K562 (cell line): Measurements from ENCODE around the gene ZC3H6. TPM values are rescaled to one million over a fixed set of nuclear protein-coding genes. Genes with fewer than 3 reads are reported as not detected.
A peak's percentile ranks its signal among the peaks of the same experiment; 100 is the strongest.

ENCODE experiments used
- ATAC-seq: fragments of 200-7000 bp; cut with Tn5 transposase; 3 replicates; pipeline ENCODE4 v1.9.1; 2020; ENCODE audit warnings: moderate library complexity
- BruUV-seq: library from RNA; stranded (reverse); fragments of 400-500 nt; replicated peaks from 2 replicates; lab custom pipeline; 2021; lab: Mats Ljungman, UMichigan
- CTCF ChIA-PET: fragments of 300-600 bp; formaldehyde crosslinking; extraction: SDS; loops from one replicate; lab custom pipeline; 2021; ENCODE audit warnings: low intra/inter-chr PET ratio; lab: Yijun Ruan, JAX
- POLR2A ChIA-PET: fragments of 300-600, 350-650 bp; sonication (Branson Sonifier 250); formaldehyde crosslinking; extraction: SDS; loops from one replicate; lab custom pipeline; 2021; ENCODE audit warnings: antibody characterized with exemption, inconsistent platforms; lab: Yijun Ruan, JAX
- DNase-seq, 4 experiments: peaks; one replicate each; pipeline versions ENCODE4 v3.0.0 to v3.0.0-alpha.2; 2011 to 2018; ENCODE audit warnings: low spot score in 3 of 4, mixed read lengths in 3 of 4; ENCODE audit errors: extremely low read depth in 1 of 4
- FAIRE-seq: peaks from 2 replicates; lab custom pipeline; 2011; peaks lifted over from hg19 to GRCh38; lab: Jason Lieb, UNC
- H2AFZ ChIP-seq: 2 replicates; pipeline ENCODE4 v1.6.0; 2011; ENCODE audit warnings: low read depth, low read length, control low read depth, inconsistent platforms
- H3K27ac ChIP-seq: fragments of 200-600 bp; 3 replicates; pipeline ENCODE4 v1.8.0; 2011; ENCODE audit warnings: low read depth, mild to moderate bottlenecking, control low read depth, inconsistent platforms, low read length, moderate library complexity, mixed read lengths; ENCODE audit errors: extremely low read depth
- H3K27me3 ChIP-seq, 2 experiments: fragments of 300-600 bp in 1 of 2; 2 replicates in 1 of 2; 3 replicates in 1 of 2; pipeline versions ENCODE4 v1.6.0 to v1.8.0; 2011; ENCODE audit warnings: inconsistent platforms in 2 of 2, low read length in 2 of 2, mild to moderate bottlenecking in 1 of 2, mixed read lengths in 1 of 2, moderate library complexity in 1 of 2; ENCODE audit not compliant: control insufficient read depth in 2 of 2, insufficient read depth in 2 of 2
- H3K36me3 ChIP-seq: fragments of 300-600 bp; 3 replicates; pipeline ENCODE4 v1.8.0; 2011; ENCODE audit warnings: mild to moderate bottlenecking, low read length, inconsistent platforms; ENCODE audit not compliant: control insufficient read depth, insufficient read depth
- H3K4me1 ChIP-seq, 2 experiments: fragments of 200-600 bp in 1 of 2; replicated peaks in 1 of 2; 2 replicates in 1 of 2; 3 replicates in 1 of 2; pipeline versions ENCODE4 v1.5.1 to v1.8.0; 2011; ENCODE audit warnings: inconsistent platforms in 2 of 2, low read length in 2 of 2, mild to moderate bottlenecking in 1 of 2, mixed read lengths in 1 of 2, moderate library complexity in 1 of 2; ENCODE audit not compliant: control insufficient read depth in 2 of 2, insufficient read depth in 2 of 2
- H3K4me2 ChIP-seq: 2 replicates; pipeline ENCODE4 v1.6.1; 2011; ENCODE audit warnings: low read length, control low read depth, inconsistent platforms, mixed read lengths; ENCODE audit not compliant: insufficient read depth
- H3K4me3 ChIP-seq: fragments of 200-600 bp; sonication (generic), shearing (Covaris generic); 2 replicates; pipeline ENCODE4 v1.5.1; 2016; ENCODE audit warnings: control low read depth, inconsistent platforms
- H3K79me2 ChIP-seq: fragments of 200-600 bp; 3 replicates; pipeline ENCODE4 v1.8.0; 2011; ENCODE audit warnings: low read length, inconsistent platforms; ENCODE audit not compliant: control insufficient read depth, insufficient read depth
- H3K9ac ChIP-seq, 2 experiments: 2 replicates each; pipeline versions ENCODE4 v1.6.0 to v1.6.1; 2011; ENCODE audit warnings: low read depth in 2 of 2, low read length in 2 of 2, control low read depth in 1 of 2, inconsistent platforms in 1 of 2, mild to moderate bottlenecking in 1 of 2, mixed read lengths in 1 of 2; ENCODE audit not compliant: insufficient read depth in 1 of 2
- H3K9me1 ChIP-seq: one replicate; pipeline ENCODE4 v1.6.0; 2011; ENCODE audit warnings: inconsistent platforms, mild to moderate bottlenecking, low read length, moderate library complexity; ENCODE audit not compliant: control insufficient read depth, insufficient read depth
- H3K9me3 ChIP-seq: replicated peaks from 2 replicates; pipeline ENCODE4 v1.5.1; 2011; ENCODE audit warnings: low read depth, low read length, inconsistent platforms; ENCODE audit not compliant: control insufficient read depth, insufficient read depth
- H4K20me1 ChIP-seq: replicated peaks from 2 replicates; pipeline ENCODE4 v1.6.1; 2011; ENCODE audit warnings: low read length, inconsistent platforms, mixed read lengths; ENCODE audit not compliant: control insufficient read depth, insufficient read depth
- BCL6 ChIP-seq: fragments of 250-450 bp; sonication (Bioruptor Pico); IDR thresholded peaks from 2 replicates; pipeline ENCODE4 v1.4.0; 2020
- HNRNPK ChIP-seq: fragments of 200-400 bp; formaldehyde crosslinking; IDR thresholded peaks from one replicate; pipeline ENCODE4 v1.6.1; 2018; ENCODE audit warnings: mild to moderate bottlenecking, low read depth, low read length; ENCODE audit not compliant: poor library complexity, severe bottlenecking
- SP1 ChIP-seq: sonication (generic); formaldehyde crosslinking; IDR thresholded peaks from 2 replicates; pipeline ENCODE4 v1.8.1; 2022; ENCODE audit warnings: mild to moderate bottlenecking, missing genetic modification reagents
- WGBS: fragments of 100-300 bp; shearing (Covaris generic); methylation state at CpG from one replicate; pipeline ENCODE4 v1.1.6; 2016; ENCODE audit warnings: low coverage, mixed read lengths; ENCODE audit not compliant: insufficient coverage; ENCODE audit errors: missing lambda C conversion rate; 5-methylcytosine and 5-hydroxymethylcytosine counted together
- in situ Hi-C: fragments of 300-500 bp; cut with MboI; formaldehyde crosslinking; loops from 4 replicates; pipeline ENCODE4 v1.15.0; 2018; ENCODE audit warnings: inconsistent platforms, mixed read lengths
- intact Hi-C: fragments of 100-400 bp; cut with micrococcal nuclease; formaldehyde crosslinking; loops from 2 replicates; pipeline ENCODE4 v1.14.2; 2022
- polyA plus RNA-seq, 8 experiments: library from polyadenylated mRNA; depleted of rRNA in 4 of 8; stranded (reverse) in 5 of 8; unstranded in 3 of 8; fragments of >200 nt; fragmentation: Nextera tagmentation in 2 of 8; fragmentation: Illumina TruSeq in 1 of 8; extraction: Ambion mirVana in 2 of 8; extraction: Trizol in 1 of 8; gene quantifications; 2 replicates each; pipeline versions ENCODE4 v1.2.1 to v1.2.3, GENCODE V29; 2011 to 2014; ENCODE audit warnings: inconsistent platforms in 1 of 8, missing spikeins in 1 of 8
- total RNA-seq, 7 experiments: library from RNA; depleted of rRNA in 6 of 7; stranded (reverse); fragments of >200 nt in 6 of 7; fragmentation: Illumina TruSeq in 2 of 7; extraction: Trizol in 2 of 7; gene quantifications; 2 replicates each; pipeline versions ENCODE4 v1.2.1 to v1.2.3, GENCODE V29; 2011 to 2021; ENCODE audit warnings: low replicate concordance in 1 of 7

ZC3H6 gene
- total and polyA plus RNA-seq, 9 of the 15 experiments (the other 6 are each of a cell fraction or from before 2014, with no cell fraction given): 0.45 to 1.9 (median 1.5) TPM

- FAIRE-seq (no peak), ATAC-seq (no peak), DNase-seq (no peak)
- 22% methylated on average over 1 of the region's 3 CpGs for WGBS
- Histone ChIP-seq H2AFZ (no peak overlapping the region), H3K36me3 (no peaks in the 10 kb centered on the region), H3K27me3 (no peaks in the 10 kb centered on the region), H3K9me3 (no peaks in the 10 kb centered on the region), H3K4me2 (no peak overlapping the region), H3K79me2 (no peaks in the 10 kb centered on the region), H3K27ac (no peak overlapping the region), H3K9me1 (no peaks in the 10 kb centered on the region), H3K4me3 (no peak overlapping the region), H4K20me1 (no peaks in the 10 kb centered on the region), H3K9ac (no peak overlapping the region)
- BruUV-seq: no TSS peak
- POLR2A ChIA-PET: interaction anchor here (0.6 to 1.4 kb wide), 3 partner anchors 7 to 709 kb away, joined by 3 read pairs; no protein-coding TSS in a partner anchor
- intact Hi-C loops: no loop called here
- CTCF ChIA-PET: no interaction called here
- TF ChIP-seq SP1 (CRISPR knock-in tag) (no peak), HNRNPK (peak; percentile 51)
- TF ChIP-seq, all 486 proteins: peak for 1
- H3K4me1 ChIP-seq: no peaks in the 10 kb centered on the region
- in situ Hi-C loops: no loop called here
Measured at GRCh38 chr2:112321375-112322320, 46.3 kb downstream of the ZC3H6 start.

GRCh38 chr2:112322919-112323318 is 47.5 kb downstream of the ZC3H6 start:
- no peaks in the 10 kb centered on the region for H3K4me1 ChIP-seq
- intact Hi-C loops: no loop called here
- H3K9me3 ChIP-seq: no peaks in the 10 kb centered on the region
- DNase-seq: no peak
- no peaks in the 10 kb centered on the region for H3K9me1 ChIP-seq
- H3K79me2 ChIP-seq: no peaks in the 10 kb centered on the region
- H3K9ac ChIP-seq: no peak overlapping the region
- H4K20me1 ChIP-seq: no peaks in the 10 kb centered on the region
- H3K27me3 ChIP-seq: no peaks in the 10 kb centered on the region
- no TSS peak for BruUV-seq
- 59% methylated on average over 3 of the region's 3 CpGs for WGBS
- no peak overlapping the region for H3K4me3 ChIP-seq
- H2AFZ ChIP-seq: no peak overlapping the region
- H3K36me3 ChIP-seq: no peaks in the 10 kb centered on the region
- no peak for FAIRE-seq
- no peak overlapping the region for H3K27ac ChIP-seq
- ChIA-PET CTCF (no interaction called here), POLR2A (interaction anchor here (0.6 to 1.4 kb wide), 2 partner anchors 9 to 50 kb away, joined by 3 read pairs; no protein-coding TSS in a partner anchor)
- no peak overlapping the region for H3K4me2 ChIP-seq
- in situ Hi-C loops: no loop called here
- TF ChIP-seq BCL6 (CRISPR knock-in tag): no peak
- ATAC-seq: no peak
